HG03558 (cell line): ENCODE measurements around the gene UNC119.
"Not testable (repeated sequence)": the region's sequence is repeated elsewhere in the genome, so short reads cannot be mapped to it uniquely, and the experiment has no call there.

ENCODE experiments used
- ATAC-seq: cut with Tn5 transposase; IDR thresholded peaks from one replicate; pipeline ENCODE4 v1.9.1; 2021; ENCODE audit warnings: moderate number of reproducible peaks; ENCODE audit not compliant: unreplicated experiment; ENCODE audit errors: extremely low read depth

Gene UNC119

DNA sequence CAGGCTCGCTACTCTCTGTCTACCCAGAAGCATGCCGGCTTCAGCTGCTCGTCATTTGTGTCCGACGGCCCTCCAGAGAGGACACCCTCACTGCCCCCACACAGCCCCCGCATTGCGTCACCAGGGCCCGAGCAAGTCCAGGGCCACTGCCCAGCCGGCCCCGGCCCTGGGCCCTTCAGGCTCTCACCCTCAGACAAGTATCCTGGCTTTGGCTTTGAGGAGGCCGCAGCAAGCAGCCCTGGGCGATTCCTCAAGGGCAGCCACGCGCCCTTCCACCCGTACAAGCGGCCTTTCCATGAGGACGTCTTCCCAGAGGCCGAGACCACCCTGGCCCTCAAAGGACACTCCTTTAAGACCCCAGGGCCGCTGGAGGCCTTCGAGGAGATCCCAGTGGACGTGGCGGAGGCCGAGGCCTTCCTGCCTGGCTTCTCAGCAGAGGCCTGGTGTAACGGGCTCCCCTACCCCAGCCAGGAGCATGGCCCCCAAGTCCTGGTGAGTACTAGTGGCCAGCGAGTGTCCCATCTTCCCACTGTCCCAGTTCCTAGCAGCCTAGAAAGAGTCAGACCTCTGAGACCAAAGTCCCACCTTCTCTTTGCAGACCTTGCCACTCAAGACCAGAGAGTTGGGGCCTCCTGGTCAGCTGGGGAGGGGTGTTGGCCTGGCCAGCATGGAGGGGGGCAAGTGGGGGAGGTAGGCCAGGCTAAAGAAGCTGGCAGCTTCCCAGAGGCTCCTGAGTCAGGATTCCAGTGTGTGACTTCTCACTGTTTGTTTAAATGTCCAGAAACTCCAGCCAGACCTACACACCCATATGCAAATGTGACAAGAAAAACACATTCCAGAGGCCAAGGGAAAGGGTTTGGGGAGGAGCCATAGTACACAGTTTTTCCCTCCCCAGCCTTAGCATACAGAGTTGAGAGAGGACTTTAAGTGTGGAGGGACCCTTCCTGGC, 27.7 kb downstream of the UNC119 start:
- ATAC-seq, result no peak

DNA sequence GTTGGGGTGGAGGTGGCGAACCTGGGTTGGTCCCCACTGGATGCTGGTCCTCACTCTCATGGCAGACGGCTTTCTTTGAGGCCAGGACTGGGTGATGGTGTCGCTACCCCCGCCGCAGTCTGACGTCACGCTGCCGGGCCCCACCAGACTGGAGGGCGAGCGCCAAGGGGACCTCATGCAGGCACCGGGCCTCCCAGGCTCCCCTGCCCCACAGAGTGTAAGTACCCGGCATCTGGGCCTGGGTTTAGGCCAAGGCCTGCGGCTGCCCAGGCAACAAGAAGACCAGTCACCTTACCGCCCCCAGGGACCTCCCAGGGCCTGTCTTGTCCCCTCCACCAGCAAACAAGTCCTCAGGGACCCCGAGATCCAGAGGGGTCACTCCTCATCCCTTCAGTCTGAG, 28.5 kb downstream of the UNC119 start:
- ATAC-seq, result no peak

DNA sequence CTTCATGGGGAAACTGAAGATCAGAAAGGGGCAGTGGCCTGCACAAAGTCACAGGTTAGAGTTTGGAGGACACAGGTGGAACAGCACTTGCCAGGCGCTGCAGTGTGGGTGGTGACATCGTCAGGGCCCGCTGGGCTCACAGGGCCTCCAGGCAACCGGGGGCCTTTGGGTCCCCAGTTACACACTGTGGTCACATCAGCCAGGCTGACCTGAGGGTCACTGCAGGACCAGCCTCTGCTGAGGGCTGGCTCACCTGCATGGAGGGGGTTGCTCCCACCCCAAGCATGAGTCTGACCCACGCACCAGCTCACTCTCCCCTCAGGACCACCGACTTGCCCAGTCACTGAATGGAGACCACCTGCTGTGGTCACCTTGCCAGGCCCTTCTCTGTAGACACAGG, 29.2 kb downstream of the UNC119 start:
- no peak for ATAC-seq

DNA sequence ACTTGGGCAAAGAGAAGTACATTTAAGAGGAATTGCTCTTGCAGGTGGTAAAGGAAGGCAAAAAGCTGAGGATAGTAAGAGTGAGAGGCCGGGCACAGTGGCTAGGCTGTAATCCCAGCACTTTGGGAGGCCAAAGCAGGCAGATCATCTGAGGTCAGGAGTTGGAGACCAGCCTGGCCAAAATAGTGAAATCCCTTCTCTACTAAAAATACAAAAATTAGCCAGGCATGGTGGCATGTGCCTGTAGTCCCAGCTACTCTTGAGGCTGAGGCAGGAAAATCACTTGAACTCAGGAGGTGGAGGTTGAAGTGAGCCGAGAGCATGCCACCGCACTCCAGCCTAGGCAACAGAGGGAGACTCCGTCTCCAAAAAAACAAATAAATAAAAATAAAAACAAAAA, 30.1 kb downstream of the UNC119 start:
- ATAC-seq, result not testable (repeated sequence)

DNA sequence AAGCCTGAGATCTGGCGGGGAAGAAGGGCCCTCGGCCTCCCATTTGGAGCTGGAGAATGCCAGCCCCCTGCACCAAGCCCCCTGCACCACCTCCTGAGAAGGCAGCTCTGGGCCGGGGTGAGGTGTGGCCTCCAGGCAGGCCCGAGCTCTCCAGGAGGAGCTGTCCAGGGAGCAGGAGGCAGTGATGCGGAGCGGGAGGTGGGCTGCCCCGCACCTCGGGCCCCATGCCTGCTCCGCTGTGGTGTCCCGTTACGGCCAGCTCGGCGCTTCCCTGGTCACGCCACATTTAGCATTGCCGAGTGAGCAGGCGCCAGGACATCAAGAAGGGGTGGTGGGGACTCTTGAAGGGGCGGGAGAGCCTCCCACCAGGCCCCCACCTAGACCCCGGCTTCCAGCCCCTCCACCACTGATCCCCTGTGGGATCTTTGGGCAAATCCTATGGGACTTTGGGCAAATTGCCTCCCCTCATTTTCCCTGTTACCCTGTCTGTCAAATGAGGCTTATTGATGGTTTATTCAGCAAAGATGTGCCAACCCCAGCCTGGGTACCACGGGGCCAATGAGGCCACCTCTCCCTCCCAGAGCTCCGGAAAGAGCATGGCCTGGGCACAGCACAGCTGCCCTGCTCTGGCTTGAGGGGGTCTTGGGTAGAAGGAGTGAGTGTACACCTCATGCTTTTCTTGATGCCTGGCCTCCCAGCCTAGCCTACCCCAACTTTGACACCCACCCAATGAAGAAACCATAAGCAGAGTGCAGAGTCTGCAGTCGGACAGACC, 30.9 kb downstream of the UNC119 start:
- no peak for ATAC-seq

DNA sequence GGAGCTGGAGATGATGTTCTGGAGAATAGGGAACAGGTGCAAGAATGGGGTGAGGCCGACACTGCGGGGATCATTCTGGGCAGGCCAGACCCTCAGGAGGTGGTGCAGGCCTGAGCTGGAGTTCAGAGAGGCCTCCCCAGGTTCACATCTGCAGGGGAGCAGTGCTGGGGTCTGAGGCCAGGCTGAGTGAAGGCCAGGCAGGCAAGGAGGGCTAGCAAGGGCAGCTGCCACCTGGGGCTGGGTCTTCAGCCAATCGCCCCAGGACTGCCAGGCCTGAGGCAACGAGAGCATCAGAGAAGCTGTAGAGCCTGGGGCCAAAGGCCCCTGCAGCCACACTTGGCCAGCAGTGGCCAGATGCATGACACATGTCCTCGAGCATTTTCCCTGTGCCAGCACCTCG, 31.7 kb downstream of the UNC119 start:
- no peak for ATAC-seq

DNA sequence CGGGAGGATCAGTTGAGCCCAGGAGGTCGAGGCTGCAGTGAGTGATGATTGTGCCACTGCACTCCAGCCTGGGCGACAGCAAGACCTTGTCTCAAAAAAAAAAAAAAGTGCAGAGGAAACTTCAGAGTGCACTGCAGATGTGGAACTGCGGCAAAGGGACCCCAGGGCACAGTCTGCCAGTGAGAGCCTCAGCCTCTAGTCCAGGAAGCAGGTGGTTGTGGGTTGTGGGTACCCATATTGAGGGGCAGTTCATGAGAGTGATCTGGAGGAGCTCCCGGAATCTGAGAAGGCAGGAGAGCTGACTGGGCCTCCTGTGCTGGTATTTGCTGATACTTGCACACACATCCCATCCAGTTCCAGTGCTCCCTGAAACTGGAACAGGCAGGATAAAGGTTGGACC, 33.2 kb downstream of the UNC119 start:
- ATAC-seq, result no peak

DNA sequence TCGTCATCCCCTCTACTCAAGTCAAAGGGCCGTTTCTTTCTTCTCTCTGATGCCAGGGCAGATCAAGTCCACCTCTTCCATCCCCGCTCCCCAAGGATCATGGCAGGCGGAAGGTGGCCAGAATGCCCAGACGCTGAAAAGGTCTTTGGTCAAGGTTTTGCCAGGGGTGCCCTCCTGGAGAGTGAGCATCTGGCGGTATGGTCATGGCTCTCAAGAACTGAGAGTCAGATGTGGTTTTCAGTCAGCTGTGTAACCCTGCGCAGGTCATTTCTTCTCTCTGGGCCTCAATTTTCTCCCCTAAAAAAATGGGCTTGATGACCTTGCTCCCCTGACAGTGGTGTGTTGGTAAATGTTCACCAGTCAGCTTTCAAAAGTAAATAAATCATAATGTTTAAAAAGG, 33.8 kb downstream of the UNC119 start:
- ATAC-seq, result no peak

DNA sequence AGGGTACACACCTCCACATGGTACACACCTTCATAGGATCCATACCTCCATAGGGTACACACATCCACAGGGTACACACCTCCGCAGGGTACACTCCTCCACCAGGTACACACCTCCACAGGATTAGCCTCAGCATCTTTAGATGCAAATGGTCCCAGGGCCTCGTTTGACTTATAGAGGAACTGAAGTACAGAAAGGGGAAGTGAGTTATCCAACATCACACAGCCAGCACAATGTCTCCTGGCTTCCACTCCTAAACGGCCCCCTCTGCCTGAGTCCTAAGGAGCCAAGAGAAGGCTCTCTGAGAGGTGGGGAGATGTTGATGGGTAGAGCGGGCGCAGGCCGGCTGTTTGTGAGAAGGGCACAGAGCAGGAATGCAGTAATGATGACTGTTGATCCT, 34.3 kb downstream of the UNC119 start:
- no peak for ATAC-seq

DNA sequence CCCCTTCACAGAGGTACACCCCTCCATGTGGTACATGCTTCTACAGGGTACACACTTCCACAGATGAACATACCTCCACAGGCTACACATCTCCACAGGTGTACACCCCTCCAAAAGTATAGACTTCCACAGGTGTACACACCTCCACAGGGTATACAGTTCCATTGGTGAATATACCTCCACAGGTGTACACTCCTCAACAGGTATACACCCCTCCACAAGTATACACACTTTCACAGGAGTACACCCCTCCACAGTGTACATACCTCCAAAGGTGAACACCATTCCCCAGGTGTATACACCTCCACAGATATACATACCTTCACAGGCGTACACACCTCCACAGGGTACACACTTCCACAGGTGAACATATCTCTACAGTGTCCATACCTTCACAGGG, 36.9 kb downstream of the UNC119 start:
- no peak for ATAC-seq

DNA sequence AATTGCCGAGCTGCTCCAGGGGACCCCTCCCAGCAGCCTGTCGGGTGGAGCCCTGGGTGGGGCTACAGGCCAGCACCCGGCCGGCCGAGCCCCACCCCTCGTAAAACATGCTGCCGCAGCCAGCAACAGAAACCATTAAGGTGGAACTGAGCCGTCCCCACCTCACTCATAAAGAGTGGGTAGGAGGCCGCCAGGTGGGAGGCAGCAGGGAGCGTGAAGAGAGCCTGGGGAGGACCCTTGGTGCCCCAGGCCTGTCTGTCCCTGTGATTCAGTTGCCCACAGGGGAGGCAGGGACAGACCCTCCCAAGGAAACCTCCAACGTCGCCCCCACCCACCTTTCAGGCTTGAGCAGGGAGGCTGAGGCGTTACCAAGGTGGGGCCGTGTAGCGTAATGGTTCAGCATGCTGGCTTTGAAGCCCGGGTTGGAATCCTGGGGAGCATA, 37.8 kb downstream of the UNC119 start:
- no peak for ATAC-seq

DNA sequence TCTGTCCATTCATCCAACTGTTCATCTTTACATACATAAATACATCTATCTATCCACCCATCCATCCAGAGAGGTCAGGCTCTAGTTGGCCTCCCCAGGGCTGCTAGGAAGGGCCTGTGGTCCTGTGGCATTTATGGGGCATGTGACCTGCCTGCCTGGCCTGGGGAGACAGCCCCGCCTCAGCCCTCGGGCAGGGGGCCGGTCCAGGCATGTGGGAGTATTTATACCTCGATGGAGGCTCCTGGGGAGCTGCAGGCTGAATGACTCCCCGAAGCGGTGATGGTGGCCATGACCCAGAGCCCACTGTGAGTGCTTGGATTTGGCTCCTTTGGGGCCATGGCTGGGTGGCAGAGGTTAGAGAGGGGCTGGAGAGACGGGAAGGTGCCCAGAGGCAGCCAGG, 38.9 kb downstream of the UNC119 start:
- ATAC-seq, result no peak

DNA sequence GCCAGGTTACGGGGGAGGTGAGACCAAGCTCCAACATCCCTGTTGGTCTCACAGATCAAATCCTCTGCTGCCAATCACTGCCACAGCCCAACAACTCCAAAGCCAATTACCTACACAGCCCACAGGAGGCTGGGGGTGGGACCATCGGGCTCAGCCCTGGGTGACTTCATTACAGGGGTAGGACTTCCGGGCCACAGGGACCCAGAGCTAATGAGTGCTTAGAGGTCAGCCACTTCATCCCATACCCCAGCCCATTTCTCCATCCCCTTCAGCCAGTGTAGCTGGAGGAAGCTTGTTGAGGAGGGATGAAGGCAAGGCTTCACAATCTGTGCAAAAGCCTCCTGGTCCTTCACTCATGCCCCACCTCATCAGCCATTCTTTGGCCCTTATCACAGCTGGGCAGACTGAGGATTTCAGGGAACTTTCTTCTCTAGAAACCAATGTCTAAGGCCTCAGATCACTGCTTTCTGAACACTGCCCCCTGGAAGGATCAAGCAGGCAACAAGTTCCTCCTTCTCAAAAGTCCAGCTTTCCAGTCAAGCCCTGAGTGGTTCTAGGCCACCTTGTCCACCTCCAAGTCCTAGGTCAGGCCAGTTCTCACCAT, 40.5 kb downstream of the UNC119 start:
- ATAC-seq, result no peak

DNA sequence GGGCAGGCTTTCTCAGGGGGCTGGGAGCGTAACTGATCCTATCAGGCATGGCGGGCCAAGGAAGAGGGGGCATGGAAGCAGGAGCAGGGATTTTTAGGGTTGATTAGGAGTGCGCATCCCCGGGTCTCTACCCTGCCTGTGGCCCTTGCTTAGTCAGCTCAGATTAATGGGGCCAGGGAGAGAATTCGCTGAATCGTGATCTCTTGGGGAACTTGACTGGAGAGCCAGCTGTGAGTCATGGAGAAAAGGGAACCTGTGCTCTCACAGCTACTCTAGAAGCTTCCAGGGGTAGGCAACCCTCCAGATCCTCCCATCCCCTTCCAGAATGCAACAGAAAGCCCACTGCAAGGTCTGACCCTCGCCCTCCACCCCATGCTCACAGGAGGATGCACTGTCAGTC, 42.6 kb downstream of the UNC119 start:
- ATAC-seq, result no peak

DNA sequence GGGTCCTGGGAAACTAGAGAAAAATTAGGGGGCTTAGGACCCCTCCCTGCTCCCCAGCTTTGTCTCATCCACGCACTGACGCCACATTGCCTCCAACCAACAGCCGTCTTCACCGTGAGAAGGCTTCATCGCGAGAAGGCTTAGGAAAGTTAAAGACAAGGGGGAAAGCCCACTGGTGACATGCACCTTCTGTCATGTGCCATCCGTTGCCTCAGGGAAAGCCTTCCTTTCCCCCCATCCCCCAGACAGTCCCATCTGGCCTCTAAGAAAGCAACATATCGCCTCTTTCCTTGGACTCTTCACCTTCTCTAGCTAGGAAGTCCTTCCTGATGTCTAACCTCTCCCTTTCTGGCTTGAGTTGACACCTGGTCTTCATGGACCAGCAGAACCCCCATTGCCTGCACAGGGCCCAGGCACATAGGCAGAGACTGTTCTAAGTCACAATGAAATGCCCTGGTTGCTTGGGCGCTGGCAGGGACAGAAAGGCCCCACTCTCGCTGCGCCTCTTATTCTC, 44.2 kb downstream of the UNC119 start:
- ATAC-seq, result no peak

DNA sequence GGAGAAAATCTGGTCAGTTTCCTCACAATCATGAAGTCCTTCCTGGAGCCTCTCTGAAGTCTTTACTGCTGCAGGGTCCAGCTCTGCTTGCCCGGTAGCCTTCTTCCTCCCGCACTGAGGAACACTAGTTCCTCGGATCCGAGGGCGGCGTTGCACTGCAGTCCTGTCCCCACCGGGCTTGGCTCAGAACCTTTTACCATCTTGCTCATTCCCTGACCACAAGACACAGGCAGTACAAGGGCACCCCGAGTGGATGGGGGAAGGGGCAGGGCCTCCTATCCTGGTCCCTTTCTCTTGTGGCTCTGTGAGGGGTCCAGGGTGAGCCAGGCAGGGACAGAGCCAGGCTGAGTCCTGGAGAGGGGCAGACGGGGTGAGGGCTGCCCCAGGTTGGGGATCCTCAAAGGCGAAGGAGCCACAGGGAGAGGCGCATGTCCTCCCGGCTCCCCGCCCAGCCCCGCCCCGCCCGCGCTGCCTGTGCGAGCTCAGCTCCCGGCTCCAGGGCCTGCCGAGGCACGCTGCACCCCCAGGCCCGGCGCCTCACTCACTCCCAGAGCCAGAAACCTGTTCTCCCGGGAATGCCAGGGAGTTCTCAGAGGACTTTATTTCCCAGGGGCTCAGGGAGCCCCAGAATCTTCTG, 44.7 kb downstream of the UNC119 start:
- no peak for ATAC-seq

DNA sequence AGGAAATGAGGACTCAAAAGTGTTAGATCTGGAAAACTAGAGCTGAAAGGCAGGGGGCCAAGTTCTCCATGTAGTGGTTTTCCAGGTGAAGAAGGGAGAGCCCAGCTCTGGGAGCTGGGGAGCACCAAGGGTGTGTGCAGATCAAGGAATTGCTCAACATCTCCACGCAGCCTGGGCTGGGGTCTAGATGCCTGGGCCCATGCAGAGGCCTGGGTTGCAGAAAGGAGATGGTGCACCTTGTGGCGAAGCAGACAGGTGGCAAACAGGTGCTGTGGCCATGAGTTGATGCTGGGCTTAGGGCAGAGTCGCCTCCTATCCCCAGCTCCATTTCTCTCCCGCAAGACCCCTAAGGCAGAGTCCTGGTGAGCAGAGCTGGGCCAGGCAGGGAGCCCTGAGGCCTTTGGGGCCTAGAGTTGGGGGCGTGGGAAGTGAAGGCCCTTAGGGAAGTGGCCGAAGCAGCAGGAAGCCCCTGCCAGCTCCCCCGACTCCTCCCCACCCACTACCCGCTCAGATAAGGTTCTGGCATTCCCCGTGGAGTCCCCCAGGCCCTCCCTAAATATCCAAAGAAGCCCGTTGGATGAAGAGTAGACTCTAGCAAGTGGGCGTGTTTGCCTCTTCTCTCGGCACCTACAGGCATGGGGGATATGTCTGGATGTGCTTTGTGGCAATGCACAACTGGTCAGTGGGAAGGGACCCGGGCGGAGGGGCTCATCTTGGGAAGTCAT, 45.5 kb downstream of the UNC119 start:
- no peak for ATAC-seq

DNA sequence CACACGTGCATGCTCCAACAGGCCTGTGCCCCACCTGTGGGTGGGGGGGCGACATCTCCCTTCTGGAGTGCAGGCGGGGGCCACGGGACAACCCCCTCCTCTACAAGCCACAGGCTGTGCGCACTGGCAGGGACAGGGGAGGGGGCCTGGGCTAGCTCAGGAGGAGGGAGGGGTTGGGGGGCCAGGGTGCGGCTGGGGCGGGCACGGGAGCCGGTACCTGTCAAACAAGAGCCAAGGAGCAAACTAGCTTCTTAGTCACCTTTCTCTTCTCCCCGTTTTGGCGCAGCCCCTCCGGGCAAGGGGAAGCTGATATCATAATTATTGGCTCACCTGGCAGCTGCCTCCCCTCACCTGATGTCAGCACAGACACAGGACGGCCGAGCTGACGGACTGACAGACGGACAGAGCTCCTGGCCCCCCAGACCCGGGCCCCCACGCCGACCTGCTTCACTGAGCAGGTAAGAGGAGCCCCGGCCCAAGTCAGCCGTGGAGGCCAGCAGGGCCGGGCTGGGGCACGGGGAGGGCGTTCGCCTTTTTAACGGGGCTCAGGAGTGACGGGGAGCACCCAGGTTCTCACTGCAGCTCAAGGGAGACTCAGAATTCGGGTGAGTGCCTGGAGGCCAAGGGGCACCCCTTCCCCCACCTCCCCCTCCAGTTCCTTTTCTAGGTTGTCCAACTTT, 46.3 kb downstream of the UNC119 start, which contains the start of gene FOXN1:
Gene FOXN1, plus strand, starts transcription at position 363 of the 680 bp plus-strand sequence. CDS start 17,622 bp downstream, outside the sequence.
- no peak for ATAC-seq

DNA sequence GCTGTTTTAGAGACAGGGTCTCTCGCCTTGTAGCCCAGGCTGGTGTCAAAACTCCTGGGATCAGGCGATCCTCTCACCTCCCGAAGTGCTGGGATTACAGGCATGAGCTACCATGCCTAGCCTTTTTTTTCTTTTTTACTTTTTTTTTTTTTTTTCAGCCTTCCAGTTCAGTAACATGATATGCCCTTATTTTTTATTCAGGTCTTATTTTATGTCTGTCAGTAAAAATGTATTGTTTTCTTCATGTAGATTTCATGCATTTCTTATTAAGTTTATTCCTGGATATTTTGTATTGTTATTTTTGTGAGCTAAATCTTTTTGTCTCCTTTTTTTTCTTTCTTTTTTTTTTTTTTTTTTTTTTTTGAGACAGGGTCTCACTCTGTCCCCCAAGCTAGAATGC, 49.0 kb downstream of the UNC119 start:
- ATAC-seq, result no peak
